Muscle layer of duodenum (tissue), 2 donors: Measurements from ENCODE around the gene IL1RL2.

Experiments
- H3K27ac ChIP-seq: one replicate; pipeline ENCODE4 v1.7.0; 2013; ENCODE audit warnings: mild to moderate bottlenecking, low read length
- H3K27me3 ChIP-seq: one replicate; pipeline ENCODE4 v1.7.0; 2013; ENCODE audit warnings: low read depth, mild to moderate bottlenecking, control low read depth, low read length
- H3K36me3 ChIP-seq, 2 donors: one replicate each; pipeline ENCODE4 v1.7.0; 2013; ENCODE audit warnings: low read length in 2 of 2, control low read depth in 1 of 2, mild to moderate bottlenecking in 1 of 2; ENCODE audit not compliant: insufficient read depth in 2 of 2, control insufficient read depth in 1 of 2
- H3K4me1 ChIP-seq, 2 donors: one replicate each; pipeline ENCODE4 v1.7.0; 2013; ENCODE audit warnings: low read length in 2 of 2, mild to moderate bottlenecking in 2 of 2, control low read depth in 1 of 2, moderate library complexity in 1 of 2; ENCODE audit not compliant: insufficient read depth in 2 of 2, control insufficient read depth in 1 of 2
- H3K4me3 ChIP-seq, 2 donors: one replicate each; pipeline ENCODE4 v1.7.0; 2013; ENCODE audit warnings: low read length in 2 of 2, low read depth in 1 of 2, mild to moderate bottlenecking in 1 of 2
- H3K9me3 ChIP-seq, 2 donors: one replicate each; pipeline ENCODE4 v1.7.0; 2013; ENCODE audit warnings: low read length in 2 of 2, control low read depth in 1 of 2, mild to moderate bottlenecking in 1 of 2; ENCODE audit not compliant: control insufficient read depth in 1 of 2
- donor health status: healthy.

The IL1RL2 gene

DNA sequence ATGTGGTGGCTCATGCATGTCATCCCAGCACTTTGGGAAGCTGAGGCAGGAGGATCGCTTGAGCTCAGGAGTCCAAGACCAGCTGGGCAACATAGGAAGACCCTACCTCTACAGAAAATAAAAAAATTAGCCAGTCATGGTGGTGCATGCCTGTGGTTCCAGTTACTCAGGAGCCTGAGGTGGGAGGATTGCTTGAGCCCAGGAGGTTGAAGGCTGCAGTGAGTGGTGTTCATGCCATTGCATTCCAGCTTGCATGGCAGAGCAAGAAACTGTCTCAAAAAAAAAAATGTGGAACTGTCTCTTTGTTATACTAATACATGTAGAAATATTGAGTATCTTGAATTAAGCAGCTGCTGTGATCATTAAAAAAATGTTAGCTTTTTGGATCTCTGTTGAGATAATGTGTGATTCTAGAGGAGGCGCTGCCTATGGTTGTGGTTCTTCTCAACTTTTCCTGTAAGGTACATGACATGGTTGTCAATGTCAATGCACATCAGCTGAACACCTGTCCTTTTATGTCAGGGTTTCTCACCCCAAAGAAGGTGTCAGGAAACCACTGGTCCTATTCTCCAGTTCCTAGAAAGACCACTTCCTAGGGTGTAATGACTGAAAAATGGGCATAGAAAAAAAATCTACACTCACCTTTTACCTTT is 89.9 kb downstream of the IL1RL2 start:
- H3K27me3 ChIP-seq = no peaks in the 10 kb centered on the region
- no peaks in the 10 kb centered on the region for H3K4me1 ChIP-seq
- H3K9me3 ChIP-seq = no peaks in the 10 kb centered on the region
- H3K36me3 ChIP-seq = no peaks in the 10 kb centered on the region
- H3K4me3 ChIP-seq = no peak overlapping the region
- no peak overlapping the region for H3K27ac ChIP-seq

DNA sequence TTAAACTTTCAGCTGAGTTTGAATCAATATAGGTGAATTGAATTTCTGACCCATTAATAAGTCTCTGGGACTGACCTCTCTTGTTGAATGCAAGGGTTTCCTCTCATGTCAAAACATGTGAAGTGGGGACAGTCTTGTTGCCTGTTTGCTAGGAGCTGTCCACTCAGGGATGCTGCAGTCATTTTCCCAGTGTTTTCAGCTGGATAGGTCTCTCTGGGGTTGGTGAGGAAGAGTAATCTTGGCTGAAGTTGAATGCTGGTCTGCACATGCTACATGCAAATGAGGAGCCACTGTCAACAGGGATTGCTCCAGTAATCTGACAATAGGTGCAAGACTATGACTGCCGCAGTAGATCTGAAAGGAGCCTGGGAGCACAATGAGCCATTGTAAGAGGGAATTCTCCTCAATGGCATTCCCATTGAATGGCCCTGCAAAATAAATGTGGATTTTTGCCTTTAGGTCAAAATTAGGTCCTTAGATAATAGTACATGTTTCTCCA is 90.4 kb downstream of the IL1RL2 start:
- Histone ChIP-seq H3K4me1 (no peaks in the 10 kb centered on the region), H3K4me3 (no peak overlapping the region), H3K27me3 (no peaks in the 10 kb centered on the region), H3K27ac (no peak overlapping the region), H3K9me3 (no peaks in the 10 kb centered on the region), H3K36me3 (no peaks in the 10 kb centered on the region)

DNA sequence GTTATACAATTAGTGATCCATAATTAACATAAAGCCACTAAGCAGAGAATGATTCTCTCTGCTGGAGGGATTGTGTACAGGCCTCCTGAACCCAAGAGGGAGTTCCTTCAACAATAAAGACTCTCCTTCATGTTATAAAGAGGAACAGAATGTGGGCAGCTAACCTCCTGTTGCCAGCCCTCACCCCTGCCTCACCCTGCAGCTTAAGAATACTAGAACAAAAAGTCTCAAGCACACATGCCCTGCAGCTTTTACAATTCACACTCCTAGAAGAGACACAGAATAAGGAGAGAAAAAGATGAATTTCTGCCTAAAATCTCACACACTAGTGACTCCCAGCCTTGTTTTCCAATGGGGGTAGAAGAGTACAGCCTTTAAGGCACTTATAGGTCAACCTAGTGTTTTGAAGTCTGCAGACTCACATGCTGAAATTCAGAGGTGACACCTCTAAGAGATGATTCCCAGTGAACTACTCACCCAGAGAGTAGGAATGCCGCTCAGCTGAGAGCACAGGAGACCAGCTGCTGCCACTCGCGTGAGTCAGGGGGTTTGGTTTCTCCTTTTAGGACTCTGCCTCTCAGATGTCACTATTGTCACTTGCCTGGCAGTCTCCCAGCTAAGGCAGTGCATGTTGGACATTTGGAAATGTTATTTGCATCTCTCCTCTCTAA is 92.0 kb downstream of the IL1RL2 start:
- H3K4me3 ChIP-seq = no peak overlapping the region
- no peaks in the 10 kb centered on the region for H3K36me3 ChIP-seq
- H3K4me1 ChIP-seq = no peaks in the 10 kb centered on the region
- no peak overlapping the region for H3K27ac ChIP-seq
- no peaks in the 10 kb centered on the region for H3K27me3 ChIP-seq
- no peaks in the 10 kb centered on the region for H3K9me3 ChIP-seq

DNA sequence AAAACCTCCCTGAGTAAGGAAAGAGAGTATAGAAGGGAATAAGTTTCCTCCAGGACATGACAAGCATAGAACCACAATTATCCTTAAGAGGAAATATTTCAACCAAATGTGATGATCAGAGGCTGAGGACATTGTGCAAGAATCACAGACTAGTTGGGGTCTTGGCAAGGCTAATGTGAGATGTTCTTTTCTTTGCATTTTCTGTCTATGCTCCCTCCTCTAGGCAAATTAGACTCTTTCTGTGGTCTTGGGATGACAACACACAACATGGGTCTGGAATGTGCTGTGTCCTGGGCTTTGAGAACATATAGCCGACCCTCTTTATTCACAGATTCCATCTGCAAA is 92.5 kb downstream of the IL1RL2 start:
- H3K4me1 ChIP-seq = no peaks in the 10 kb centered on the region
- H3K36me3 ChIP-seq = no peaks in the 10 kb centered on the region
- H3K4me3 ChIP-seq = no peak overlapping the region
- no peaks in the 10 kb centered on the region for H3K9me3 ChIP-seq
- no peak overlapping the region for H3K27ac ChIP-seq
- no peaks in the 10 kb centered on the region for H3K27me3 ChIP-seq

DNA sequence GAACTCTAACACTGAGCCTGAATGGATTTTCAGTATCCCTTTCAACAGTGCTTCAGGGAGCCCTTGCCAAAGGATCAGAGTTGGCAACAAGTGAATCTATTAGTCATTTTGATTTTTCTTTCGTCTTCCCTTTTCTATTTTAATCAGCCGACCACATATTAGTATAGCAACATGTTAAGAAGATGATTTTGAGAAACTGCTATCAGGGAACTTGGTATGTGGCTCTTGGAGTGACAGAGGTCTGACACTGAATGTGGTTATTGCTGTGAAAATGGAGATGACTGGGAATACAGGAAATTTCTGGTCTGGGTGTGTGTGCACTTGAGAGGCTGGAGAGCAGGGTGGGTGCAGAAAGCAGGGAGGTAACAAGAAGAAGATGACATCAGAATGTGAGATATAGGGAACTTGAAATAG is 95.9 kb downstream of the IL1RL2 start:
- Histone ChIP-seq H3K4me3 (no peak overlapping the region), H3K9me3 (no peaks in the 10 kb centered on the region), H3K27ac (no peak overlapping the region), H3K27me3 (no peaks in the 10 kb centered on the region), H3K36me3 (no peaks in the 10 kb centered on the region), H3K4me1 (no peaks in the 10 kb centered on the region)

DNA sequence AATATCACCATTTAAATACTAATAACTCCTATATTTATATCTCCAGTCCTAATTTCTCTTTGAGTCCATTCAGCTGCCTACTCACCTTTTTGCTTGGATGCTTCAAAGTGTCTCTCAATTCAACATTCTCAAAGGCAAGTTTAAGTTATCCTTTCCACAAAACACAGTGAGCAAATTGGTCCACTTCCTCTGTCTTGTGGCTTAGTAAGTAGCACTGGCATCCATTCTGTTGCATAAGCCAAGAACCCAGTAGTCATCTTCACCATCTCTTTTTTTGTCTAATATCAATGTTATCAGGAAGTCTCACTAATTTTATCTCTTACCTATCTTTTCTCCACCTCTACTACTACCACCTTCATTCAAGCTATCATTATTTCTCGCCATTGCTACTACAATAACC is 97.2 kb downstream of the IL1RL2 start:
- Histone ChIP-seq H3K9me3 (no peaks in the 10 kb centered on the region), H3K4me3 (no peak overlapping the region), H3K27me3 (no peaks in the 10 kb centered on the region), H3K36me3 (no peaks in the 10 kb centered on the region), H3K27ac (no peak overlapping the region), H3K4me1 (no peaks in the 10 kb centered on the region)

DNA sequence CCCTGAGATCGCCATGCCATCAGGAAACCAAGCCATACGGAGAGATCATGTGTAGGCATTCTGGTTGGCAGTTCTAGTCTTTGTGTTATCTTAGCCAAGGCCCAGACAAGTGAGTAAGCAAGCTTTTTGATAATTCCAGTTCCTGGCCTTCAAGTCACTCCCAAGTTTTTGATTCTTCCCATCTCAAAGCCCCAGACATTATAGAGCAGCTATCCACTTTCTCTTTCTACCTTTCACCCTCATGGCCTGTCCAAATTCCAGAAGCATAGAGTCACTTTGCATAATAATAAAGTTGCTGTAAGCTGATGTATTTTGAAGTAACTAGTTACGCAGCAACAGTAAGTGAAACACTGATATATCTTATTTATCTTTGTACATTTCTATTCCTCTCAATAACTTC is 97.8 kb downstream of the IL1RL2 start:
- no peak overlapping the region for H3K27ac ChIP-seq
- no peaks in the 10 kb centered on the region for H3K27me3 ChIP-seq
- no peaks in the 10 kb centered on the region for H3K36me3 ChIP-seq
- no peaks in the 10 kb centered on the region for H3K4me1 ChIP-seq
- H3K4me3 ChIP-seq = no peak overlapping the region
- H3K9me3 ChIP-seq = no peaks in the 10 kb centered on the region

DNA sequence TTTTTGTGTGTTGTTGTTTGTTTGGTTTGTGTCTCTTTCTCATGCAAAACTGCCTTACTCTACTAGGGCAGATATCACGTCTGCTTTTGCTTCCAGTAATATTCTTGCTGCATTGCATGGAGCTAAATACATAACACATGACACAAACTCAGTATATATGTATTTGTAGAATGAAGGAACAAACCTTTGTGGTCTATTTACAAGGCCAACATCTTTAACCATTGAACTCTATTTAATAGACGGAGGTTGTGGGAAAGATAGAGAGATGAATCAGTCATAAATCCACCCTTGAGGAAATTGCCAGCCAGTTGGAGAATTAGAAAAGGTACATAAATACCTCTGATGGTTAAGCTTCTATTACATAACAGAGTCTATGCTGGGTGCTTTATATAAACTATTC is 98.5 kb downstream of the IL1RL2 start:
- Histone ChIP-seq H3K27me3 (no peaks in the 10 kb centered on the region), H3K36me3 (no peaks in the 10 kb centered on the region), H3K4me1 (no peaks in the 10 kb centered on the region), H3K9me3 (no peaks in the 10 kb centered on the region), H3K27ac (no peak overlapping the region), H3K4me3 (no peak overlapping the region)

DNA sequence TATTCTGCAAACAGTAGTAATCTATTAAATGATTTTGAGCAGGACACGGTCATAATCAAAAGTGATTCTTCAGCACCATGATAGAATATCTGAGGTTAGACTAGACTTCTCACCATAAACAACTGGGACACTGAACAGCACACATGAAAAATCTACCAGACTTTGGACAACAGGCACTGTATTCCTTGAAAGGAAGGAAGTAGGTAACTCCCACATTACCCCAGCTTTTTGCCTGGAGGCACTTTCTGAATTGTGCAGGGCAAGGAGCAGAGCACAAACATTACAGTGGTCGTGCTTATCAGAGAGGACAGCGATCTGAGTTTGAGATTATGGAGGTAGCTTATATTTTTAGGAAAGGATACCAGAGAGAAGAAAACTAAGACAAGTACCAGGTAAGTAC is 99.2 kb downstream of the IL1RL2 start:
- no peaks in the 10 kb centered on the region for H3K36me3 ChIP-seq
- no peaks in the 10 kb centered on the region for H3K27me3 ChIP-seq
- H3K4me3 ChIP-seq = no peak overlapping the region
- H3K4me1 ChIP-seq = no peaks in the 10 kb centered on the region
- H3K9me3 ChIP-seq = no peaks in the 10 kb centered on the region
- H3K27ac ChIP-seq = no peak overlapping the region

DNA sequence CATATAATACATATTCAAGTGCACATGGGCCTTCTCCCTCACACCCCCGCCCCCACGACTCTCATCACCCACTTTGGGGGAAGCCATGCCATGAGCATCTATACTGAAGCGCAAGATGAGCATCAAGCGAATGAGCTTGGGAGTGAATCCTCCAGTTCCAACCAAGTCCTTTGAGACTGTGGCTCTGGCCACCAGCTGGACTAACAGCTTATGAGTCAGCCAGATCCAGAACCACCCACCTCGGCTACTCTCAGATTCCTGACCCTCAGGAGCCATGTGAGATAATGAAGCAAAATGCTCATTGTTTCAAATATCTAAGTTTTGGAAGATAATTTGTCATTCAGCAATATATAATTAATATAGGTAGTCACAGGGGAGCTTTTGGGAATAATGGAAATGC is 102.3 kb downstream of the IL1RL2 start:
- Histone ChIP-seq H3K27ac (no peak overlapping the region), H3K9me3 (no peaks in the 10 kb centered on the region), H3K27me3 (no peaks in the 10 kb centered on the region), H3K4me3 (no peak overlapping the region), H3K4me1 (no peaks in the 10 kb centered on the region), H3K36me3 (no peaks in the 10 kb centered on the region)
